Erythroblast (primary cell): Measurements from ENCODE around the gene PARK7.

Experiments used
- DNase-seq, 2 experiments: peaks; one replicate each; lab custom pipeline; 2025; lab: John Stamatoyannopoulos, UW
- GATA1 ChIP-seq: IDR thresholded peaks from 2 replicates; pipeline ENCODE4 v1.6.1; 2011; ENCODE audit warnings: low read depth, mild to moderate bottlenecking, control low read depth, low read length, moderate library complexity
- POLR2A ChIP-seq: IDR thresholded peaks from 2 replicates; pipeline ENCODE4 v1.6.1; 2011; ENCODE audit warnings: mild to moderate bottlenecking, low read length

Gene PARK7

DNA sequence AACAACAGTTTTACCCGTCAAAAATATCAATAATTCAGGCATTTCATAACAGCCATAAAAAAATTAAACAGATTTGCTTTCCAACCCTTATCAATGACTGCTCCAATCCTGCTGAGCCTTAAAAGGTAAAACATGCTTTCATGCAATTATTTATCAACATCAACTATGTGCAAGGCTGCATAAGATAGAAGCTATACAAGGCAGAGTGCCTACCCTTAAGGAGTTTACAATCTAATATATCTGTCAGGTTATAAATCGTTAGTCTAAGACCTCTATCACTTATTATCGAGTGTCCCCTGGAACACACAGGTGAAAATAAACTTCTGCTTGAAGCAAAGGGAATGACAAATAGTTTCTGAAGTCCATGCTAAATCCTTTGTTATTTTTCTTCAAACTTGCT lies 62.8 kb downstream of the PARK7 start:
- TF ChIP-seq POLR2A (no peak), GATA1 (no peak)
- no peak for DNase-seq

DNA sequence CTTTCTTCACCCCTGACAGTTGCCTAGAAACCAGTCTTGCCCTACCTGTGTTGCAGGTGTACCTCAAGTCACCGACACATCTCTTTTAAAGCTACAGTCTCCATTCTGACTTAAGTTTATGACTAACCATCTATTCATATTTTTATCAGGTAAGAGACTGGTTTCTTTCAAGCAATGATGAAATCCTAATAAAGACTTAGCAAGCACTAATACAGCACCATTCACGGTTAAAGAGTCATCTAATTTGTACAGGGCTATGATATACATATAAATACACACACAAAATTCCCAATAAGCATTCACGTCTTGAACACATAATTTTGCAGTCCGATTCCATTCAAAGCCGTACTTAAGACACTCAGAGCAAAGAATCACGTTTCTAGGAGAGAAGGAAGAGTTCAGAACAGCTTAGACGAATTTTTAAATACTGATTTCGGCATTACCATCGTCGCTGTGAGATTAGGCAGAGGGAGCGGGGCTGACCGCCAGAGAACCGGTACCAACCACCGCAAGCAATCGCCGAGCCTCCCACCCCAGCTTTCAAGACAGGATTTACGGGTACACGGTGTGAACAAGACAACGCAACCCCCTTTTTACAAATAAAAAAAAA lies 63.7 kb downstream of the PARK7 start:
- no peak for TF ChIP-seq GATA1
- peak in 1 of 2 experiments; percentile 42 for DNase-seq

DNA sequence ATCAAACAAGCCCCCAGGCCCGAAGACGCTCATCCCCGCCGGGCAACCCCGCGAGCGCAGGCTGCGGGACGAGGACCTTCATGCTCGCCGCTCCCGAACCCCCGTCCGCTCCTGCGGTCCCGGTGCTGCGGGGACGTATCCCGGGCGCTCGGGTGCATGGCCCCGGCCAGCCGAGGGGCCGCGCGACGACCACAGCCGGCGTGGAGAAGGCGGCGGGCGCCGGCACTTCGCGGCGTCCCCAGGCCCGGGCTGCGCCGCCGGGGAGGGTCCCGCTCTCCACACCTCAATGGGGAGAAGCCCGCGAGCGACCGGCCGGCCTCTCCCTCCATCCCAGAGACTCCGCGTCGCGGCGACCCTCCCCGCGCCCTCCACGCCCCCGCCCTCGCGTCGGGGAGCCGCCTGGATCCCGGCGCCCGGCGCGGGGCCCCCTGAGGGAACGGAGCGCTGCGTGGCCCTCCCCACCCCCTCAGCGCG lies 64.2 kb downstream of the PARK7 start:
- TF ChIP-seq POLR2A (no peak), GATA1 (no peak)
- peak in 1 of 2 experiments; percentile 43 for DNase-seq

DNA sequence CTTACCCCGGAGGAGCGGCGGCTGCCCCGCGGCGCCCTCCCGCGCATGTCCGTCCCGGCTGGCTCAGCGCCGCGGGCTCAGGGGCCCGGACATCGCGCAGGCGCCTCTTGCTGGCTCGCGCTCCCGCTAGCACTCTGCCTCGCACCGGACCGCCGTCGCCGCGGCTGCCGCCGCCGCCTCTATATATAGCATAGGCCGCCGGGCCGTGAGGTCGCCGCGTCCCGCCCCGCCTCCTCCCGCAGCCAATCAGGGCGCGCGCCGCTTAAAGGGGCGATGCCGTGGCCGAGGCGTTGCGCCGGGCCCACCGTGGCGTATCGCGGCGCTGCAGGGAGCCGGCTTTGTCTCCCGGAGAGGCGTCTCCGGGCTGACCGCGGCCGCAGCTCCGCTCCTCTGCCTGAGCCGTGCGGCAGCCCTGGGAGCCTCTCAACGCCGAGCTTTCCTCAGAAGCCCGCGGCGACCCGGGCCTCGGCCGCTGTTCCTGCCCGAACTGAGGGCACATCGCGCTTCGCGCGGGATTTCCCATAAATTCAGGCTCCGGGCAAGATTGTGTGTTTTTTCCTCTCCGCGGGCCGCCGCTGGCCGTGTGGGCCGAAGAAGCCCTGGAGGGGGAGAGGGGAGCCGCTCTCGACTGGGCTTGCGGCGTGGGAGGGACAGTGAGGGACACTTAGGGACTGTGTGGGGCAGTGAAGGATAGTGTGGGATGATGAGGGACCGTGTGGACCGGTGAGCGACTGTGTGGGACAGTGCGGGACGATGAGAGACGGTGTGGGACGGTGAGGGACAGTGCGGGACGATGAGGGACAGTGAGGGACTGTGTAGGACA lies 64.9 kb downstream of the PARK7 start, which contains the start of gene ERRFI1:
ERRFI1 (minus strand) TSS at position 157 of the 823 bp plus-strand sequence. CDS start 10,690 bp downstream, outside the sequence.
- peak; percentile 55 for TF ChIP-seq POLR2A
- no peak for TF ChIP-seq GATA1
- DNase-seq: peak; percentile 92 to 94

DNA sequence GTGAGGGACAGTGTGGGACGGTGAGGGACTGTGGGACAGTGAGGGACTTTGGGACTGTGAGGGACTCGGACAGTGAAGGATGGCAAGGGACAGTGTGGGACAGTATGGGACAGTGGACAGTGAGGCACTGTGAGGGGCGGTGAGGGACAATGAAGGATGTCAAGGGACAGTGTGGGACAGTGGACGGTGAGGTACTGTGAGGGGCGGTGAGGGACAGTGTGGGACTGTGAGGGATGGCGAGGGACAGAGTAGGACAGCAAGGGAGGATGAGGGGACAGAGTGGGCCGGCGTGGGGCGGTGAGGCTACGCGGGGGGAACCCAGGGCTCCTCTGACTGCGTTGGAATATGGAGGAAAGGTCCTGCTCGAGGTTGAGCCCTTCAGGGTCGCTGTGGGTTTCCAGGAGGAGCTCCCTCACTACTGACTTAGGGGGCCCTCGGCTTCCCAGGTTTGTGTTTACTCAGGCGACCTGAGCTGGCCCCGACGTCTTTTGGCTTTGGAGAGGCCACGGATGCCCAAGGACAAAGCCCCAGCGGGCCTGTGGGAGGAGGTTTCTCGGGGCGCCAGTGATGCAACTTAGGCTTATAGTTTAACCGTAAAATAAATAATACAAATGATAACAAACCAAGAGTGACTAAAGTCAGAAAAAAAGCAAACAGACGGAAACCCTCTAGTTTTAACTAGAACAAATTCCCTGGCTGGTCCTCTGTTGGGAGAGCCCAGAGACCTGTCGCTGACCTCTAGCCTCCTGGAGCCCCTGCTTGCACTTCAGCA lies 65.7 kb downstream of the PARK7 start:
- no peak for DNase-seq
- no peak for TF ChIP-seq GATA1

DNA sequence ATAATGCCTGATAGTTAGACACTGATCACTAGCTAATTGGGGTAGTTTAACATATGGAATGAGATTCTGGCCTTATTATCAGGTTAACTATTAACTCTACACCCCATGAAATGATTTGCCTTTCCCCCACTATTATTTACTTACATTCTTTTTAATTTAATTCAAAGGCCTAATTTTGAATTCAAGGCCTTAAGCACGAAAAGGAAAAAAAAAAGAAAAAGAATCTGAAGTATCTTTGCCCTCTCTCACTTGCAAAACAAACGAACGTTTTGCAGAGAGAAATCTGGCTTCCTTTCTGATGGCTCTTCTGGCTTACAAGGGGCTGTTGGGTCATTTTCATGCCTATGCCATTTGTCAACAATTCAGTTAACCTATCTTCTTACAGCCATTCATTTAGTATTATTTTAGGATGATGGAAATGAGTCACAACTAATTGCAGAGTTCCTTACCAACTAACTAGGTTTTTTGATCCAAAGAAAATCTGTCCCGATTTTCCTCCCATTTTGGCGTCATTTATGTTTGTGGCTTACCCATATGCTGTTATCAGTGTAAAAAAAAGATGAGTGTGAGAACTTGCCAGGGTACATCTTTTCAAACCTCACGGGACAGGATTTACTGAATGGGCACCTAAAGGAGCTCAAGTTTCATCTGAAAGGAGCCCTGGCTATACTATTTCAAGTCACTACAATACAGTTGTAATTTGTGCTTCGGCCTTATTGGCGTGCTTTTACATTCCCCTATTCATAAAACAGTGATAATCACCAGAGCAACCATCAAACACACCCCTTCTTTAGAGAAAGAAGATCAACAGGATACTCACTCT lies 66.4 kb downstream of the PARK7 start:
- DNase-seq: no peak
- TF ChIP-seq GATA1 (no peak), POLR2A (no peak)

DNA sequence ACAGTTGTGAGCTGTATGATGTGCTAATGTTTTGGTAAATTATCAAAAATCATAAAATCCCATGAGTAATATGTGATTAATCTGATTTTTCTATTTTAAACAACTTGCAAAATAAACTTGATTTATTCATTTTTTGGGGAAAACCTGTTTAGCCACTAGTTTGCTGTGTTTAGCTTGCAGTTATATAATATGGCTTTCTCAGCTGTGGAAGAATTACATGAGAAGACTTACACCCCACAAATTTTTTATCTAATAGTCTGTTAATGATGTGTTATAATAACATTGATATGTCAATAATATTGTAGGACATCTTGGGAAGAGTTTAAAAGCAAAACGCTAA lies 67.0 kb downstream of the PARK7 start:
- TF ChIP-seq GATA1: no peak
- no peak for TF ChIP-seq POLR2A
- no peak for DNase-seq

DNA sequence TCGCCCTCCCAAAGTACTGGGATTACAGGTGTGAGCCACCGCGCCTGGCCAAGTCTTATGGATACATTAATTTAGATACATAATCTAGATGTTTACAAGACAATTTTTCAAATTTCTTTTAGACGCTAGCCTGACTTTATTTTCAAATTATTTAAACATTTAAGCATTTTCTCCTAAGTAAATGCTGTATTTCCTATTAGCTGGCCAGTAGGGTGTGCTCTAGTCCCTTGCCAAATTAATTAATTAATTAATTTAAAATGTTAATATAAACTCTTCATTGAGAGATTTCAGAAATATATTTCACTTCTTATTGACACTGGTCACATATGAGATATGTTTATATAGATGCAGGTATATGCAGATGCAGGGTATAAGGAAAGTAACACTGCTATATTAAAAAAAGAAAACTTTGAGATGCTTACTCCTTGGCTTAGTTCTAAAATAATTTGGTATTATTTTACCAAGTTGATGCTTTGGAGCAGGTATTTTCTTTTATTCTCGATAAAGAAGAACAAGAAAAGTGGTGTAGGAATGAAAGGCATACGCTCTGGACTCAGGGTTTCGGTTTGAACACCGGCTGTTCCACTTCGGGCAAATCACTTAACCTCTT lies 69.8 kb downstream of the PARK7 start:
- no peak for TF ChIP-seq POLR2A
- no peak for TF ChIP-seq GATA1
- DNase-seq: peak; percentile 33 to 45

DNA sequence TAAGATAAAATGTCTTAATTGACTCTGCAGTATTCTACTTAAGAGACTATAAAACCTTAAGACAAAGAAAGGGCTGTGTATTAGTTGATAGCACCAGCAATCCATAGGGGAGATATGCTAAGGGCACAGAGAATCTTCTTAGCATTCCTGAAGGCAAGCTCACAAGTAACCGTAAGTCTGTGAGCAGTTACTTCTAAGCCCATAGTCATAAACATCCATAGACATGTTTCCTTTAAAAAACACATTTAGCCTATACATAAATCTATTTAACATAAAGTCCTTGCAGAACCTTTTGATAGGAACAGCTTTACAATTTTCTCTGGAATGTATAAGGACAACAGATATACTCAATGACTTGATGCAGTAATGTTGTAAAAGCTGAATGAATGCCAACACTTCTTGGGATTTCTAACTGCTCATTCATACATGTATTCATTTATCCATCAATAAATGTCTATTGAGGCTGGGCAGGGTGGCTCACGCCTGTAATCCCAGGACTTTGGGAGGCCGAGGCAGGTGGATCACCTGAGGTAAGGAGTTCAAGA lies 70.9 kb downstream of the PARK7 start:
- TF ChIP-seq GATA1 (no peak), POLR2A (no peak)
- DNase-seq: no peak

DNA sequence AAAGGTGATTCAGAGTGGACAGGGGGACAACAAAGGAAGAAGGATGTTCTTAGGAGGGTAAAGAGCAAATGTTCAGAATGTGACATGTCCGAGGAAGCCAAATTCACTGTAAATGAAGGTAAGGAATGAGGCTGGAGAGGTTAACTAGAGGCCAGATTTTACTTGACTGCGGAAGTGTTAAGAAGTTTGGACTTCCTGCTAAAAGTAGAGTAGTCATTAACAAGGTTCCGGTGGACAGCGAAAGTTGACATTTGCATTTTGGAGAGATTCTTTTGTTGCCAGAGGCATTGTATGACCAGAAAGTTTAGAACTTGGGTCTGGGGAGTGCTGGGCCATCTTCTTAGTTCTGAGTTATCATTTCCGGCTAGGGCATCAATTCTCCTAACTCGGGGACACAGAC lies 71.8 kb downstream of the PARK7 start:
- TF ChIP-seq POLR2A: no peak
- no peak for TF ChIP-seq GATA1
- no peak for DNase-seq
